ENCODE measurements around the gene PCSK4. TPM values are rescaled to one million over a fixed set of nuclear protein-coding genes. Genes with fewer than 3 reads are reported as not detected.

PCSK4 gene
- total RNA-seq, 4 donors from 2014 or later, result 1.2 to 6.5 (median 2.9) TPM

DNA sequence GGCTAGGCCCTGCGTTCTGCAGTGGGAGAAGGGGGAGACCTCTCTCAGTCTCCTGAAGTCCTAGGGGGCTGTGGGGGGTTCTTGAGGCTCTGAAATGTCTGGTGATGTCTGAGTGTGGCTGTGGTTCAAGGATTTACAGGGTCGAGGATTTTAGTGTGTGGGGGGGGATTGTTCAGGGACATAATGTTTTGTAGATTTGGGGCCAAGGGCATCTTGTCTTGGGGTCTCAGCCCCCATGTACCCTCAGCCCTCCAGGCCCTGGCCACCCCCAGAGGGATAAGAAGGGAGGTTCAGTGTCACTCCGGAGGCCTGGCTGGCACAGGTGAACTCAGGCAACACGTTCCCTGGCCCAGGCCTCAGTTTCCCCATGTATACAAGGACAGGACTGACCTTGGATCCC, 42.6 kb downstream of the PCSK4 start:
- no peak for TF ChIP-seq CTCF (IDR thresholded peaks at IDR 0.05)
- no peak for DNase-seq (ENCODE audit: low spot score in 2 of 2)
- 18 to 19% methylated on average over 4 of the region's 4 CpGs for WGBS, 2 donors
- intact Hi-C loops (cut with DNase I; ENCODE audit: low total_unique reads), result loop anchor here (5.0 kb wide), 1 partner anchor 170 kb away; the partner anchor contains the start of gene FAM174C
- no peak overlapping the region for H3K4me3 ChIP-seq (ENCODE audit: low read depth, poor library complexity, severe bottlenecking)

DNA sequence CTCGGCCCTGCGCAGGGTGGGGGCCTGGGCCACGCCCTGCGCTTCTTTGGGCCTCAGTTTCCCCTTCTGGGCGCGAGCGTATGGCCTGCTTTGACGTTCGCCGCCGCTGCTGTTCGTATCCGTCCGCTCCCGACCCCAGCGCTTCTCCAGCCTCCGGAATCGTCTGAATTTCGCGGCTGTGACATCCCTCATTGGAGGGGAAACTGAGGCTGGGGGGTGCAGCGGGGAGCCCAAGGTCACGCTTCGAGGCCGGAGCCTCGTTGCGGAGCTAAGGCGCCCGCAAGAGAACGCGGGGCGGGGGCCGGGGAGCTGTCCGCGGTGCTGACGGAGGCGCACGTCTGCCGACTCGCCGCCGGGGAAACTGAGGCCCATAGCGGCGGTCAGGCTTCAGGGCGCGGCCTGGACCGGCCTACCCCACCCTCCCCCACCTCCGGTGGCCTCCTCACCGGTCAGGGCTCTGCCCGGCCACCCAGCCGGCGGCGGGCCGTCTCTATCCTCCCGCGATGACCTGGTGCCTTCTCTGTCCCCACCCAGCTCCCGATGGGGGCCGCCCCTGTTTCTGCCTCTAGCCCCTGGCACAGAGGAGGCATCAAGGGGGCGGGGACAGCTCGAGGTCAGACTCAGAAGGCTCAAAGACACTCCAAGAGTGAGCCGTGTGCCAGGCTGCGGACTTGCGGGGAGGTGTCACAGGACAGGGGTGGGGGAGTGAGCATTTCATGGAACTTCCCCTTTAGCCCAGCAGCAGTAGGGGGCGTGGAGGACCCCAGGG, 43.3 kb downstream of the PCSK4 start:
- intact Hi-C loops (cut with DNase I; ENCODE audit: low total_unique reads), result loop anchor here (5.0 kb wide), 1 partner anchor 170 kb away; the partner anchor contains the start of gene FAM174C
- TF ChIP-seq POLR2A (IDR thresholded peaks at IDR 0.05) (no peak), CTCF (IDR thresholded peaks at IDR 0.05) (no peak)
- no peak overlapping the region for H3K4me3 ChIP-seq (ENCODE audit: low read depth, poor library complexity, severe bottlenecking)
- no peak for DNase-seq (ENCODE audit: low spot score in 2 of 2)
- 4 to 5% methylated on average over 22 to 59 of the region's 63 CpGs for WGBS, 2 donors

DNA sequence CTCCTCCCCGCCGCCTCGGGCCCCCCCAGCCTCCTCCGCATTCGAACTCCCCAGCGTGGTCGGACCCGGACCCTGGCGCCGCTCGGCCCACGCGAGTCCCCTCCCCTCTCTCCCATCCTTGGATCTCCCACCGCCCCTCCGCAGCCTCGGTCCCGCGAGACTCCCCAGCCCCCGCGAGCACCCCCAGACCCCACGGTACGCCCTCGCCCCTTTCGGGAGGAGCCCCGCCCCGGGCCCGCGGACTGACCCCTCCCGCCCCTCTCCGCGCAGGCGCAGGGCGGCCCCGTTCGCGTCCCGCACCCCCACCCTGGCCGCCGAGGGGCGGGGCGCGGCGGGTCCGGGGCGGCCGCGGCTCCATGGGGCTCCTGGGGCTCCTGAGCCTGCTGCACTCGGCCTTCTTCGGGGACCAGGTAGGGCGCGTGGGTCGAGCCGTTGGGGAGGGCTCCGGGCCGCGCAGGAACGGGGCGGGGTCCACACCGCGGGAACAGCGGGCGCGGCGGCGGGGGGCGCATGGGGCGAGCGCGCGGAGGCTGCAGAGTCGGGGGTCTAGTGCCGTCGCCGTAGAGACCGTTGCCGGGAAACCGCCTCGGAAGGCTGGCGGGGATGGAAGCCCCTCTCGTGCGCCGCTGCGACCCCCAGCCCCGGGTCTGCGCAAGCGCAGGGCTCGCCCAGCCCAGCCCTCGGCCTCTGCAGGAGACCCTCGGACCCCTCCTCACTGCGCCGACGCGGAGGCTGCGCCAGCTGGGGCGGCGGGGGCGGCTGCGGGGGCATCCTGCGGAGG, 44.0 kb downstream of the PCSK4 start:
- H3K4me3 ChIP-seq (ENCODE audit: low read depth, poor library complexity, severe bottlenecking), result no peak overlapping the region
- 2% methylated on average over 32 to 41 of the region's 99 CpGs for WGBS, 2 donors
- no peak for DNase-seq (ENCODE audit: low spot score in 2 of 2)
- intact Hi-C loops (cut with DNase I; ENCODE audit: low total_unique reads), result loop anchor here (5.0 kb wide), 1 partner anchor 169 kb away; the partner anchor contains the start of gene FAM174C
- TF ChIP-seq POLR2A (IDR thresholded peaks at IDR 0.05) (no peak), CTCF (IDR thresholded peaks at IDR 0.05) (no peak)

DNA sequence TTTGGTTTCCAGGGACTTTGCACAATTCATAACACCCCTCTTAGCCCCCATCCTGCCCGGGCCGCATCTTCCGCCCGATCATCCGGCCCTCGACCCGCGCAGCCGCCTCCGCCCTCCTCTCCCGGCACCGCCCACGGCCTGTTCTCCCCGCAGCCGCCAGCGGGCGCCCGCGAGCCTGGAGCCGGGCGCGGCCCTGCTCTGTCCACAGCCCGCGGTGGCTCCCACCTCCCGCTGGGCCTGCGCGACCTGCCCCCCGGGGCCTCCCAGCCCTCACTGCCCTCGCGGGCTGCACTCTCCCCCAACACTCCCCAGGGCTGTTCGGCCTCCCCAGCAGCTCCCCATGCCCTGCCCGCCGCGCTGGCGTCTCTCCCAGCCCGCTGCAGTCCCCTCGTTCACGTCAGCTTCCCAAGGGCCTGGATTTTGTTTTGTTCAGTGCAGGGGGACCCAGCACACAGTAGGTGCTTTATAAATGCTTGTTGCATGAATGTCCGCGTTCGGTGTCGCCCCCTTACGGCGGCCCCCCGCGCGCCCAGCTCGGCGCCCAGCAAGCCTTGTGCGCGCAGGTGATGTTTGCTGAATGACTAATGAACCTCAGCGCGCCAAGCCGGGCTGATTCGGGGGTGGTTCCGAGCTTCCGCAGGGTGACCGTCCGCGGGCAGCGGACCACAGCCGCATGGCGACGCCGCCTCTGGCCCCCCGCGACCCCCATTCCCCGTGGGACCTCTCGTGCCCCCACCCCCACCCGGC, 44.8 kb downstream of the PCSK4 start:
- TF ChIP-seq POLR2A (IDR thresholded peaks at IDR 0.05) (no peak), CTCF (IDR thresholded peaks at IDR 0.05) (no peak)
- H3K4me3 ChIP-seq (ENCODE audit: low read depth, poor library complexity, severe bottlenecking), result no peak overlapping the region
- peak in 1 of 2 donors; percentile 94 for DNase-seq (ENCODE audit: low spot score in 2 of 2)
- intact Hi-C loops (cut with DNase I; ENCODE audit: low total_unique reads), result loop anchor here (5.0 kb wide), 1 partner anchor 168 kb away; the partner anchor contains the start of gene FAM174C
- WGBS, 2 donors, result 2 to 4% methylated on average over 31 to 61 of the region's 70 CpGs

GRCh38 chr19:1441677-1442438, 48.3 kb downstream of the PCSK4 start:
- no peak for DNase-seq (ENCODE audit: low spot score in 2 of 2)
- 85 to 88% methylated on average over 24 to 25 of the region's 25 CpGs for WGBS, 2 donors
- TF ChIP-seq POLR2A (IDR thresholded peaks at IDR 0.05), result no peak
- TF ChIP-seq CTCF (IDR thresholded peaks at IDR 0.05), result no peak

More at GRCh38 chr19:1441677-1442438, 48.3 kb downstream of the PCSK4 start:
- intact Hi-C loops (cut with DNase I; ENCODE audit: low total_unique reads), result no loop called here
- no peak overlapping the region for H3K4me3 ChIP-seq (ENCODE audit: low read depth, poor library complexity, severe bottlenecking)
